ENCODE data around the gene AZGP1.

DNA sequence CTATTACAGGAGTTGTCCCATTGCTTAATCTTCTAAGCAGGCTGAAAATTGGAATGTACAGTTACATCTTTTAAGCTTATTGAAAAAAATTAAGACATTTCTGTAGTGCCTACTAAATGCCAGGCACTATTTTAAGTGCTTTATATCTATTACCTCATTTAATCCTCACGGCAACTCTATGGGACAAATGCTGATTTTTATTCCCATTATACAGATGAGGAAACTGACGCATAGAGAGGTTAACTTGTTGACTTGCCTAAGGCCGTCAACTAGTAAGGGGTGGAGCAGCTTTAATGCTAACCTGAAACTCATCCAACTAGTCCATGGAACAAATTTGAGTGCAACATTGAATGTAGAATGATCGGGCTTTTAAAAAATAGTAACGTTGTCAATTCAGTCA, 42.0 kb upstream of the AZGP1 start:
- TF ChIP-seq, protein P1, sequence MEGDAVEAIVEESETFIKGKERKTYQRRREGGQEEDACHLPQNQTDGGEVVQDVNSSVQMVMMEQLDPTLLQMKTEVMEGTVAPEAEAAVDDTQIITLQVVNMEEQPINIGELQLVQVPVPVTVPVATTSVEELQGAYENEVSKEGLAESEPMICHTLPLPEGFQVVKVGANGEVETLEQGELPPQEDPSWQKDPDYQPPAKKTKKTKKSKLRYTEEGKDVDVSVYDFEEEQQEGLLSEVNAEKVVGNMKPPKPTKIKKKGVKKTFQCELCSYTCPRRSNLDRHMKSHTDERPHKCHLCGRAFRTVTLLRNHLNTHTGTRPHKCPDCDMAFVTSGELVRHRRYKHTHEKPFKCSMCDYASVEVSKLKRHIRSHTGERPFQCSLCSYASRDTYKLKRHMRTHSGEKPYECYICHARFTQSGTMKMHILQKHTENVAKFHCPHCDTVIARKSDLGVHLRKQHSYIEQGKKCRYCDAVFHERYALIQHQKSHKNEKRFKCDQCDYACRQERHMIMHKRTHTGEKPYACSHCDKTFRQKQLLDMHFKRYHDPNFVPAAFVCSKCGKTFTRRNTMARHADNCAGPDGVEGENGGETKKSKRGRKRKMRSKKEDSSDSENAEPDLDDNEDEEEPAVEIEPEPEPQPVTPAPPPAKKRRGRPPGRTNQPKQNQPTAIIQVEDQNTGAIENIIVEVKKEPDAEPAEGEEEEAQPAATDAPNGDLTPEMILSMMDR (IDR thresholded peaks at IDR 0.05; ENCODE audit: borderline replicate concordance, extremely low read depth, low read length, poor library complexity, severe bottlenecking): no peak
- TF ChIP-seq EZH2 (IDR thresholded peaks at IDR 0.05; ENCODE audit: borderline replicate concordance, low read depth, low read length, severe bottlenecking): no peak

Measured in DND-41 (cell line).